WTC11 (cell line): ENCODE measurements around the gene HRCT1. TPM values are rescaled to one million over a fixed set of nuclear protein-coding genes. Genes with fewer than 3 reads are reported as not detected.

ENCODE experiments used
- ATAC-seq: fragments of 200-7000 bp; cut with Tn5 transposase; 2 replicates; pipeline ENCODE4 v1.10.0; 2021; ENCODE audit warnings: mild to moderate bottlenecking, moderate library complexity
- CTCF ChIA-PET: fragments of 300-600 bp; sonication (Branson Sonifier 250); formaldehyde crosslinking; loops from one replicate; lab custom pipeline; 2021; ENCODE audit warnings: antibody characterized with exemption; lab: Charles Lee
- POLR2A ChIA-PET: fragments of 350-600 bp; sonication (Branson Sonifier 250); formaldehyde crosslinking; loops from one replicate; lab custom pipeline; 2021; ENCODE audit warnings: antibody characterized with exemption; lab: Charles Lee
- DNase-seq: peaks from one replicate; pipeline ENCODE4 v3.0.0; 2021; ENCODE audit warnings: low spot score
- H3K27ac Mint-ChIP-seq: 2 replicates; pipeline ENCODE4 v1.8.0; 2021; ENCODE audit warnings: mixed read lengths
- H3K27me3 Mint-ChIP-seq: 2 replicates; pipeline ENCODE4 v1.8.0; 2021; ENCODE audit warnings: low read depth, mild to moderate bottlenecking, moderate library complexity, mixed read lengths
- H3K36me3 Mint-ChIP-seq: 2 replicates; pipeline ENCODE4 v1.8.0; 2021; ENCODE audit warnings: mixed read lengths
- H3K4me1 Mint-ChIP-seq: 2 replicates; pipeline ENCODE4 v1.8.0; 2022; ENCODE audit warnings: mixed read lengths
- H3K4me3 Mint-ChIP-seq: 2 replicates; pipeline ENCODE4 v1.8.0; 2021; ENCODE audit warnings: mild to moderate bottlenecking, moderate library complexity, mixed read lengths
- H3K9me3 Mint-ChIP-seq: 2 replicates; pipeline ENCODE4 v1.8.0; 2021; ENCODE audit warnings: mixed read lengths
- ATF2 ChIP-seq: sonication (generic); formaldehyde crosslinking; IDR thresholded peaks from 2 replicates; pipeline ENCODE4 v1.8.1; 2022; ENCODE audit warnings: low read depth, missing genetic modification reagents, borderline replicate concordance
- CDX4 ChIP-seq: fragments of 250-450 bp; sonication (Bioruptor Pico); IDR thresholded peaks from 2 replicates; pipeline ENCODE4 v1.9.0; 2021; ENCODE audit warnings: moderate library complexity, mild to moderate bottlenecking, inconsistent platforms, borderline replicate concordance
- E2F5 ChIP-seq: sonication (generic); formaldehyde crosslinking; IDR thresholded peaks from 2 replicates; pipeline ENCODE4 v1.8.1; 2022; ENCODE audit warnings: mild to moderate bottlenecking, moderate library complexity, missing genetic modification reagents
- ELF4 ChIP-seq: sonication (generic); formaldehyde crosslinking; IDR thresholded peaks from 2 replicates; pipeline ENCODE4 v1.8.1; 2022; ENCODE audit warnings: low read depth, mild to moderate bottlenecking, moderate library complexity, missing genetic modification reagents
- FOXJ3 ChIP-seq: sonication (generic); formaldehyde crosslinking; IDR thresholded peaks from 2 replicates; pipeline ENCODE4 v1.9.0; 2021; ENCODE audit warnings: missing genetic modification reagents, mild to moderate bottlenecking, borderline replicate concordance
- HMGXB4 ChIP-seq: sonication (generic); formaldehyde crosslinking; IDR thresholded peaks from 2 replicates; pipeline ENCODE4 v1.8.1; 2023; ENCODE audit warnings: mild to moderate bottlenecking, moderate library complexity, missing genetic modification reagents
- KAT7 ChIP-seq: sonication (generic); formaldehyde crosslinking; IDR thresholded peaks from 2 replicates; pipeline ENCODE4 v1.8.1; 2023; ENCODE audit warnings: missing genetic modification reagents, mild to moderate bottlenecking, borderline replicate concordance
- NFYB ChIP-seq: sonication (generic); formaldehyde crosslinking; conservative IDR thresholded peaks from 2 replicates; pipeline ENCODE4 v1.8.0; 2022; ENCODE audit warnings: low read depth, missing genetic modification reagents
- SMAD3 ChIP-seq: sonication (generic); formaldehyde crosslinking; IDR thresholded peaks from 2 replicates; pipeline ENCODE4 v1.8.0; 2022; ENCODE audit warnings: missing genetic modification reagents, mild to moderate bottlenecking, borderline replicate concordance
- USF1 ChIP-seq: sonication (generic); formaldehyde crosslinking; IDR thresholded peaks from 2 replicates; pipeline ENCODE4 v1.8.0; 2022; ENCODE audit warnings: mild to moderate bottlenecking, missing genetic modification reagents
- ZNF121 ChIP-seq: sonication (generic); formaldehyde crosslinking; IDR thresholded peaks from 2 replicates; pipeline ENCODE4 v1.8.0; 2023; ENCODE audit warnings: missing genetic modification reagents
- ZNF396 ChIP-seq: fragments of 250-450 bp; sonication (Bioruptor Pico); IDR thresholded peaks from 2 replicates; pipeline ENCODE4 v1.8.0; 2021; ENCODE audit warnings: mild to moderate bottlenecking, moderate library complexity, borderline replicate concordance
- ZNF512 ChIP-seq: sonication (generic); formaldehyde crosslinking; IDR thresholded peaks from 2 replicates; pipeline ENCODE4 v1.8.1; 2022; ENCODE audit warnings: missing genetic modification reagents, borderline replicate concordance
- ZNF532 ChIP-seq: fragments of 250-450 bp; sonication (Bioruptor Pico); IDR thresholded peaks from 2 replicates; pipeline ENCODE4 v1.9.0; 2021; ENCODE audit warnings: mild to moderate bottlenecking, borderline replicate concordance
- total RNA-seq: library from RNA; stranded (reverse); gene quantifications from 3 replicates; pipeline ENCODE4 v1.2.3, GENCODE V29; 2021

The HRCT1 gene
- total RNA-seq, 1 experiment from 2014 or later: not detected

GRCh38 chr9:35930989-35931388, 25.0 kb downstream of the HRCT1 start (continued):
- TF ChIP-seq ZNF532 (CRISPR knock-in tag) (no peak), USF1 (no peak), SMAD3 (CRISPR knock-in tag) (no peak), E2F5 (no peak), ELF4 (CRISPR knock-in tag) (no peak)

GRCh38 chr9:35932735-35933134, 26.7 kb downstream of the HRCT1 start:
- ChIA-PET CTCF (interaction anchor here (1.1 kb wide), 1 partner anchor 22 kb away, joined by 3 read pairs; no protein-coding TSS in a partner anchor), POLR2A (no interaction called here)
- DNase-seq: no peak
- H3K27me3 Mint-ChIP-seq: peaks cover 14% of the 10 kb centered on the region
- peaks cover 8% of the 10 kb centered on the region for H3K9me3 Mint-ChIP-seq
- no peak for ATAC-seq
- no peak overlapping the region for H3K27ac Mint-ChIP-seq
- H3K36me3 Mint-ChIP-seq: no peaks in the 10 kb centered on the region
- H3K4me1 Mint-ChIP-seq: no peaks in the 10 kb centered on the region
- H3K4me3 Mint-ChIP-seq: no peak overlapping the region
- TF ChIP-seq HMGXB4 (CRISPR knock-in tag) (no peak), ZNF121 (CRISPR knock-in tag) (no peak), KAT7 (CRISPR knock-in tag) (no peak), NFYB (CRISPR knock-in tag) (no peak), CDX4 (CRISPR knock-in tag) (no peak), ZNF512 (CRISPR knock-in tag) (no peak), FOXJ3 (no peak), ZNF396 (CRISPR knock-in tag) (no peak), ATF2 (CRISPR knock-in tag) (no peak)
